Sigmoid colon (tissue), 7 donors: ENCODE data around the gene ITM2C. TPM values are rescaled to one million over a fixed set of nuclear protein-coding genes. Genes with fewer than 3 reads are reported as not detected.

Experiments
- DNase-seq: peaks from one replicate; pipeline ENCODE4 v3.0.0-alpha.2; 2019
- H3K27ac ChIP-seq, 4 donors: fragments of 200-600 bp; sonication (generic); one replicate each; pipeline ENCODE4 v1.5.1; 2016 to 2019; ENCODE audit warnings: mild to moderate bottlenecking in 1 of 4
- H3K27me3 ChIP-seq, 3 donors: fragments of 200-600 bp; sonication (generic); one replicate each; pipeline ENCODE4 v1.5.1; 2019; ENCODE audit warnings: mild to moderate bottlenecking in 1 of 3
- H3K36me3 ChIP-seq, 4 donors: fragments of 200-600 bp; sonication (generic); one replicate each; pipeline ENCODE4 v1.5.1; 2016 to 2019
- H3K4me1 ChIP-seq, 4 donors: fragments of 200-600 bp; sonication (generic); one replicate each; pipeline ENCODE4 v1.5.1; 2017 to 2019
- H3K4me3 ChIP-seq, 4 donors: fragments of 200-600 bp; sonication (generic); one replicate each; pipeline ENCODE4 v1.5.1; 2017 to 2019; ENCODE audit warnings: mild to moderate bottlenecking in 2 of 4, moderate library complexity in 1 of 4
- H3K9me3 ChIP-seq, 4 donors: fragments of 200-600 bp in 3 of 4; sonication (generic) in 3 of 4; one replicate each; pipeline versions ENCODE4 v1.5.1 to v1.6.1; 2013 to 2019
- EP300 ChIP-seq, 4 donors: sonication (generic); formaldehyde crosslinking; IDR thresholded peaks; one replicate each; pipeline ENCODE4 v1.6.1; 2017; ENCODE audit warnings: antibody characterized with exemption in 4 of 4
- POLR2A ChIP-seq, 2 donors: fragments of 450-650 bp; IDR thresholded peaks; one replicate each; pipeline ENCODE4 v1.6.1; 2016; ENCODE audit warnings: antibody characterized with exemption in 2 of 2, mild to moderate bottlenecking in 2 of 2, moderate library complexity in 2 of 2
- POLR2AphosphoS5 ChIP-seq, 4 donors: sonication (generic); formaldehyde crosslinking; IDR thresholded peaks; one replicate each; pipeline ENCODE4 v1.6.1; 2017; ENCODE audit warnings: antibody characterized with exemption in 4 of 4
- WGBS, 2 donors: extraction: QIAGEN DNeasy Blood & Tissue Kit; methylation state at CpG; one replicate each; pipeline ENCODE4 v1.1.7; 2013; 5-methylcytosine and 5-hydroxymethylcytosine counted together
- intact Hi-C: fragments of 100-400 bp; cut with DNase I; formaldehyde crosslinking; loops from one replicate; pipeline ENCODE4 v1.15.1; 2023
- polyA plus RNA-seq, 3 donors: library from polyadenylated mRNA; stranded (reverse); fragments of 200-250 nt; gene quantifications; one replicate each; pipeline ENCODE4 v1.2.3, GENCODE V29; 2013
- total RNA-seq, 4 donors: library from RNA; depleted of rRNA; stranded (reverse); fragments of >200 nt; gene quantifications; one replicate each; pipeline ENCODE4 v1.1.0, GENCODE V29; 2016
- TF ChIP-seq, protein P1 (sequence below), 4 experiments: fragments of 450-650 bp in 3 of 4; fragments of 200-600 bp in 1 of 4; IDR thresholded peaks; one replicate each; pipeline ENCODE4 v1.5.1; 2016 to 2019; ENCODE audit warnings: antibody characterized with exemption in 4 of 4, mild to moderate bottlenecking in 3 of 4, moderate library complexity in 2 of 4
- donor health status: healthy with polysubstance abuse.
- donor health status: Bipolar disorder and iron deficiency.
- donor health status: healthy.

ITM2C gene
- total and polyA plus RNA-seq, 7 donors, result 107 to 1,275 (median 206) TPM

DNA sequence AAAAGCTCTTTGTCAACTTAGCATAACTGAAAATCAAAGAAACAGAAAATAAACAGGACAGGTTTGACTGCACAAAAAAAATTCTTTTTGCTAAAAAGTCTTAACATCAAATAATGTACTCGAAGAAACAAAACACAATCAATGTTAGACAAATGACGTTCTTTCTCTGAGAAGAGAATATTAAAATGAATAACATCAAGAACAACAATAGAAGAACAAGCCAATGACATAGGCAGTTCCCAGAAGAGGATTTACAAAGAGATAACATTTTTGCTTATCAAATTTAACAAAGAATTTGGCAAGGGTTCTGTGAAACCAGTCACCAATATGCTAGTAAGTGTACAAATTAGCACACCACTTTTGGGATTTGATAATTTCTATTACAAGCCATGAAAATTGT, 54.5 kb downstream of the ITM2C start:
- intact Hi-C loops, result no loop called here
- no peak for DNase-seq
- Histone ChIP-seq H3K9me3 (no peaks in the 10 kb centered on the region), H3K27me3 (no peaks in the 10 kb centered on the region), H3K36me3 (no peaks in the 10 kb centered on the region), H3K4me3 (no peak overlapping the region), H3K4me1 (no peaks in the 10 kb centered on the region), H3K27ac (no peak overlapping the region)
- 82 to 86% methylated on average over 2 of the region's 2 CpGs for WGBS, 2 donors
- TF ChIP-seq EP300 (IDR thresholded peaks at IDR 0.05), result no peak
- TF ChIP-seq, protein P1, sequence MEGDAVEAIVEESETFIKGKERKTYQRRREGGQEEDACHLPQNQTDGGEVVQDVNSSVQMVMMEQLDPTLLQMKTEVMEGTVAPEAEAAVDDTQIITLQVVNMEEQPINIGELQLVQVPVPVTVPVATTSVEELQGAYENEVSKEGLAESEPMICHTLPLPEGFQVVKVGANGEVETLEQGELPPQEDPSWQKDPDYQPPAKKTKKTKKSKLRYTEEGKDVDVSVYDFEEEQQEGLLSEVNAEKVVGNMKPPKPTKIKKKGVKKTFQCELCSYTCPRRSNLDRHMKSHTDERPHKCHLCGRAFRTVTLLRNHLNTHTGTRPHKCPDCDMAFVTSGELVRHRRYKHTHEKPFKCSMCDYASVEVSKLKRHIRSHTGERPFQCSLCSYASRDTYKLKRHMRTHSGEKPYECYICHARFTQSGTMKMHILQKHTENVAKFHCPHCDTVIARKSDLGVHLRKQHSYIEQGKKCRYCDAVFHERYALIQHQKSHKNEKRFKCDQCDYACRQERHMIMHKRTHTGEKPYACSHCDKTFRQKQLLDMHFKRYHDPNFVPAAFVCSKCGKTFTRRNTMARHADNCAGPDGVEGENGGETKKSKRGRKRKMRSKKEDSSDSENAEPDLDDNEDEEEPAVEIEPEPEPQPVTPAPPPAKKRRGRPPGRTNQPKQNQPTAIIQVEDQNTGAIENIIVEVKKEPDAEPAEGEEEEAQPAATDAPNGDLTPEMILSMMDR (IDR thresholded peaks at IDR 0.05), result no peak
- TF ChIP-seq POLR2A (IDR thresholded peaks at IDR 0.05), result no peak
- no peak for TF ChIP-seq POLR2AphosphoS5 (IDR thresholded peaks at IDR 0.05)

DNA sequence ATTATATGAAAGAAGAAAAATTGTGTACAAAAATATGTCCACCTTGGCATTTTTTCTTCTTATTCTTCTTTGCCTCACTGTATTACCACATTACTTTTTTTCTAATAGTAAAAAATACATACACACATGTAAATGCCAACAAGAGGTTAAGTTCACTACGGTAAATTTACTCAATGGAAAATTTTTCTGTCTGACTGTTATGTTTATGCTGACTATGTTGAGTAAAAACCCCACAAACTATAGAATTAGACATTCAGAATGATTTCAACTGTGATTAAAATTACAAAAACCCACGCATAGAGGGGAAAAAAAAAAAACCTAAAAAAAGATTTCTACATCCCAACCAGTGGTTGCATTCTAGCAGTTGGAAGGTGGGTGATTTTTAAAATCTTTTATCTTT, 54.9 kb downstream of the ITM2C start:
- DNase-seq, result no peak
- 62 to 75% methylated on average over 2 of the region's 2 CpGs for WGBS, 2 donors
- Histone ChIP-seq H3K27me3 (no peaks in the 10 kb centered on the region), H3K9me3 (no peaks in the 10 kb centered on the region), H3K4me3 (no peak overlapping the region), H3K27ac (no peak overlapping the region), H3K4me1 (no peaks in the 10 kb centered on the region), H3K36me3 (no peaks in the 10 kb centered on the region)
- intact Hi-C loops, result no loop called here
- TF ChIP-seq, protein P1 (IDR thresholded peaks at IDR 0.05), result no peak
- no peak for TF ChIP-seq POLR2A (IDR thresholded peaks at IDR 0.05)
- no peak for TF ChIP-seq EP300 (IDR thresholded peaks at IDR 0.05)
- no peak for TF ChIP-seq POLR2AphosphoS5 (IDR thresholded peaks at IDR 0.05)

DNA sequence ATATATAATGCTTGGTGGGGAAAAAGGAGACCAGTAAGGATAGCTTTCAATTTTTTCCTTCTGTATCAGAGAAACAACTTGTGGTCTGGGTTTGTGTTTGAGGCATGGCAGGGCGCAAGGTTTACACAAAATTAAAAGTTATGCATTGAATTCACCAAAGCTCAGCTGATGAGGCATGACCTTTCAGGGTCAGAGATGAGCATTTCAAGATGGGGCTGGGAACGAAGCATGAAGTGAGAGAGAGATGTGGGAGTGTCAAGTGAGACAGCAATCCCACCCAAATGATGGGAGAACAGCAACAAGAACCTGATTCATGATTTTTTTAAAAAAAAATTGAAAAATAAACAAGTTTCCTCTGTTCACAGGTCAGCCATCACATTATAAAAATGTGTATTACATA, 55.4 kb downstream of the ITM2C start:
- Histone ChIP-seq H3K9me3 (no peaks in the 10 kb centered on the region), H3K27ac (no peak overlapping the region), H3K27me3 (no peaks in the 10 kb centered on the region), H3K4me3 (no peak overlapping the region), H3K4me1 (no peaks in the 10 kb centered on the region), H3K36me3 (no peaks in the 10 kb centered on the region)
- TF ChIP-seq EP300 (IDR thresholded peaks at IDR 0.05) (no peak), POLR2AphosphoS5 (IDR thresholded peaks at IDR 0.05) (no peak), POLR2A (IDR thresholded peaks at IDR 0.05) (no peak)
- TF ChIP-seq, protein P1 (IDR thresholded peaks at IDR 0.05), result no peak
- WGBS, 2 donors, result 71 to 72% methylated on average over 2 of the region's 2 CpGs
- DNase-seq, result peak; percentile 7
- intact Hi-C loops, result no loop called here

DNA sequence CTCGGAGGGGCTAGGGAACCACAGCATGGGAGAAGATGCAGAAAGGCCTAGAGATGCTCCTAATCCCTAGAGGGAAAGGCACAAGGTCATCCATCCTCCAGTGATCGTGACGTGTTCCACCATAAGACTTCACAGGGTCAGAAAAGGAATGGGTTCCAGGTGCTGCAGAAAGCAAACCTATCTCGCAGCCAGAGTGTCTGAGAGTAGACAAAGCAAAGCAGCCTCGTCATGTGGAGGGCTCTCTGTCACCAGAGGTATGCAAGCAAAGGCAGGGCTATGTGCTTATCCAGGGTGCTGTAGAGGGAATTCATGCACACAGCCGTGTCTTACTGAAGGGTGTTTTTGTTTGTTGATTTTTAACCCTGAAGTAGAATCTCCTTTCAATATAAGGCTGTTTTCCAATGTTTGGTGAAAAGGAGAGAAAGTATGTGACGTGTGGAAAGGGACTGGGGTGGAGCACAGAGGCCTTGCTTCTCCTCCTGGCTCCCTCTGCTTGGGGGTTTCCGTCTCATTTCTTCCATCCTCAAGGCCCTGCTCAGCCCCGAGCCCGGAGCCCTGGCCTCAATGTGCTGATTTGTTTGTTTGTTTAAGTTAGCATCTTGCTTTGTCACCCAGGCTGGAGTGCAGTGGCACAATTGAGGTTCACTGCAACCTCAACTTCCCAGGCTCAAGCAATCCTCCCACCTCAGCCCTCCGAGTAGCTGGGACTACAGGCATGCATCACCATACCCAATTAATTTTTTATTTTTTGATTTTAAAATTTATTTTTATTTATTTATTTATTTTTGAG, 57.3 kb downstream of the ITM2C start:
- WGBS, 2 donors, result 77 to 83% methylated on average over 11 of the region's 11 CpGs
- Histone ChIP-seq H3K4me1 (no peaks in the 10 kb centered on the region), H3K27ac (no peak overlapping the region), H3K4me3 (no peak overlapping the region), H3K27me3 (no peaks in the 10 kb centered on the region), H3K9me3 (no peaks in the 10 kb centered on the region), H3K36me3 (no peaks in the 10 kb centered on the region)
- TF ChIP-seq EP300 (IDR thresholded peaks at IDR 0.05), result no peak
- no peak for TF ChIP-seq POLR2AphosphoS5 (IDR thresholded peaks at IDR 0.05)
- no peak for TF ChIP-seq POLR2A (IDR thresholded peaks at IDR 0.05)
- TF ChIP-seq, protein P1 (IDR thresholded peaks at IDR 0.05), result no peak
- DNase-seq, result peak; percentile 26
- intact Hi-C loops, result no loop called here
